Fibroblast of villous mesenchyme (primary cell): ENCODE measurements around the gene HLA-DRB1. TPM values are rescaled to one million over a fixed set of nuclear protein-coding genes. Genes with fewer than 3 reads are reported as not detected.

ENCODE experiments used
- DNase-seq: peaks from one replicate; pipeline ENCODE4 v3.0.0-alpha.2; 2010; ENCODE audit warnings: low read depth
- H3K4me3 ChIP-seq: 2 replicates; pipeline ENCODE4 v1.5.1; 2011; ENCODE audit warnings: low read depth, mild to moderate bottlenecking, low read length
- total RNA-seq: library from RNA; depleted of rRNA; stranded (reverse); fragments of >200 nt; gene quantifications from 2 replicates; pipeline ENCODE4 v1.2.3, GENCODE V29; 2012
- TF ChIP-seq, protein P1 (sequence below): IDR thresholded peaks from 2 replicates; pipeline ENCODE4 v1.5.1; 2012; ENCODE audit warnings: low read depth, mild to moderate bottlenecking, low read length; ENCODE audit not compliant: insufficient read depth

HLA-DRB1 gene
- total RNA-seq, 1 donor, result not detected

DNA sequence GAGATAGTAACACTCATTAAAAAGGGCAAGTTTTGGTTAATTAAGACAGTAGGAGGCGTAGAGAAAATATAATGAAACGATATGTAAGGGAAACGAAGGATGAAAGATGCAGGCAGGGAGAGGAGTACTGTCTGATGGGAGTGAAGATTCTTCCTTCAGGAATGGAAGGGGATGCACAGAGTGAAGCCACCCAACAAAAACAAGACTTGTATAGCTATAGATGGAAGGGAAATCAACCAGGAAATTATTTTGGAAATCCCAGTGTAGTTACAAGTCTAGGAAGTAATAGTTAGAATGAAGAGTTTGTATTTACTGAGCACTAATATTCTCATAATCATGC lies 19.7 kb upstream of the HLA-DRB1 start:
- DNase-seq, result no peak
- no peak overlapping the region for H3K4me3 ChIP-seq

DNA sequence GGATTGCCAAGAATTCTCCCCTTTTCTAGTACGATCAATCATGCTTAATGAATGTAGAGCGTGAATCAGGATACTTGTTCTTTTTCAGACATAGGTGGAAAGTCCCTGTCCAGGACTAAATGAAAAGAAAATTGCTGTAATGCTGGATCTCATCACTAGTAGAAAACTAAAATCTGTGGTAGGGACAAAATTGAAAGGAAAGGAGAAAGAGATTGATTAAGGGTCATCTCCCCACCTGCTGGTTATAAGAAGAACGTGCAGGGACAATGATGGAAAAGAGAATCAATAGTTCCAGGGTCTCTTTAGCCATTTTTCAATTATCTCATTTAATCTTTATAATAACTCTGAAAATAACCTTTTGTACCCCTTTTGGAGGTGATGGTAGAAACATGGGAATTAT lies 18.7 kb upstream of the HLA-DRB1 start:
- no peak overlapping the region for H3K4me3 ChIP-seq
- DNase-seq, result no peak
- TF ChIP-seq, protein P1, sequence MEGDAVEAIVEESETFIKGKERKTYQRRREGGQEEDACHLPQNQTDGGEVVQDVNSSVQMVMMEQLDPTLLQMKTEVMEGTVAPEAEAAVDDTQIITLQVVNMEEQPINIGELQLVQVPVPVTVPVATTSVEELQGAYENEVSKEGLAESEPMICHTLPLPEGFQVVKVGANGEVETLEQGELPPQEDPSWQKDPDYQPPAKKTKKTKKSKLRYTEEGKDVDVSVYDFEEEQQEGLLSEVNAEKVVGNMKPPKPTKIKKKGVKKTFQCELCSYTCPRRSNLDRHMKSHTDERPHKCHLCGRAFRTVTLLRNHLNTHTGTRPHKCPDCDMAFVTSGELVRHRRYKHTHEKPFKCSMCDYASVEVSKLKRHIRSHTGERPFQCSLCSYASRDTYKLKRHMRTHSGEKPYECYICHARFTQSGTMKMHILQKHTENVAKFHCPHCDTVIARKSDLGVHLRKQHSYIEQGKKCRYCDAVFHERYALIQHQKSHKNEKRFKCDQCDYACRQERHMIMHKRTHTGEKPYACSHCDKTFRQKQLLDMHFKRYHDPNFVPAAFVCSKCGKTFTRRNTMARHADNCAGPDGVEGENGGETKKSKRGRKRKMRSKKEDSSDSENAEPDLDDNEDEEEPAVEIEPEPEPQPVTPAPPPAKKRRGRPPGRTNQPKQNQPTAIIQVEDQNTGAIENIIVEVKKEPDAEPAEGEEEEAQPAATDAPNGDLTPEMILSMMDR, result no peak

More for the DNA sequence above, 19.7 kb upstream of the HLA-DRB1 start:
- TF ChIP-seq, protein P1, result no peak

DNA sequence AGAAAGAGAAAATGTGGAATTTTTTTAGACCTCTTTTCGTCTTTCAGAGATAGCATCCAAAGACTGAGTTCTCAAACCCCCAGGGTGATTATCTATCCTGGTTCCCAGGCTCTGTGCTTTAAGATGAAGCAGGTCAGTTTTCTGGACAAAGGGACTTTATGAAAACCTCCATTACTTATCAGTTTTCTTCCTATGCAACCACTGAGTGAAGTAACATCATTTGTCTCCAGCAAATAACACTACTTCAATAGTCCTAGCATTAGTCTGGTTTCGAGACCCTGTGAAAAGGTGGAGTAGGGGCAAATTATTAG lies 18.3 kb upstream of the HLA-DRB1 start:
- no peak overlapping the region for H3K4me3 ChIP-seq
- TF ChIP-seq, protein P1, result no peak
- no peak for DNase-seq

DNA sequence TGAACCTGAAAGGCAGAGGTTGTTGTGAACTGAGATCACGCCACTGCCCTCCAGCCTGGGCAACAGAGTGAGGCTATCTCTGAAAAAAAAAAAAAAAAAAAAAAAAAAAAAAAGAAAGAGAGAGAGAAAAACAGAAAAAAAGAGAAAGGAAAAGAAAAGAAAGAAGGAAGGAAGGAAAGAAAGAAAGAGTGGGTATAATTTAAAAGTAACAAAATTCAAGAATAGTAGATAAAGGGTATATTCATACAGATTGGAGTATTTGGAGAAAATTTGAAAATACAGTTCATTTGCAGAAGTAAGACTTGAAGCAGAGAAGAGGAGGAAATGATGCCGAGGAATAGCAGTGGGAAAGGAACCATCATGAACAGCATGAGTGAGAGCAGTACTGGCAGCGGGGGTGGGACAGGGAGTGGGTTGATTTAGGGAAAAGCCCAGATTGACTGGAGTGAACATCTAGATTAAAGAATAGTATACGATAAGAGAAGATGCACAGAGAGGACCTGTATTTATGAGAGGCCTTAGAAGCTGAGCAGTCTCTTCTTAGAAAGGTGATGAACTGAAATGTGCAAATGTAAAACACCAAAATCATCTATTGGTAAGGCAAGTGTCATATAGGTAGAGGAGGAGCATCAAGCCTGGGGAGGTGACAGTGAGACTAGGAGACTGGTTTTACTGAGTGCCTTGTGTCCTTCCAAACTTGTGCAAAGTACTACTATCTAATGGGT lies 17.8 kb upstream of the HLA-DRB1 start:
- H3K4me3 ChIP-seq, result no peak overlapping the region
- no peak for DNase-seq
- TF ChIP-seq, protein P1, result no peak

DNA sequence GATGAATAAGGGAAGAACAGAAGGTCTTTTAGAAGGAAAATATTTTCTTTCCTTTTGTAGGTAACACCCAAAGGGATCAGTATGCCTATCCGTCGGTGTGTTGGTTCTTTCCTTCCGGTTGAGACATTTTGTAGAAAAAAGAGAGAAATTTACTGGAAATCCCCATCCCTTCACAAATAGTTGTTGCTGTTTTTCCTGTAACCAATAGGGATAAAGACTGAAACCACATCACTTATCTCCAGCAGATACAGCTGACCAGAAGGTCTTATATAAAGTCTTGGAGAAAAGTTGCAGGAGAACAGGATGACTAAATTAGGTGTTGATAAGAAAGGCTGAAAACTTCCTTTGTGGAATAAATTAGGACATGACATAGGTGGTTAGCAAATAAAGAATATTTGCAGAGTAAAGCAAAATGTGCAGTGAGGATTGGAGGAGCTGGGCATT lies 14.8 kb upstream of the HLA-DRB1 start:
- H3K4me3 ChIP-seq, result no peak overlapping the region
- DNase-seq, result peak; percentile 25
- TF ChIP-seq, protein P1, result no peak

DNA sequence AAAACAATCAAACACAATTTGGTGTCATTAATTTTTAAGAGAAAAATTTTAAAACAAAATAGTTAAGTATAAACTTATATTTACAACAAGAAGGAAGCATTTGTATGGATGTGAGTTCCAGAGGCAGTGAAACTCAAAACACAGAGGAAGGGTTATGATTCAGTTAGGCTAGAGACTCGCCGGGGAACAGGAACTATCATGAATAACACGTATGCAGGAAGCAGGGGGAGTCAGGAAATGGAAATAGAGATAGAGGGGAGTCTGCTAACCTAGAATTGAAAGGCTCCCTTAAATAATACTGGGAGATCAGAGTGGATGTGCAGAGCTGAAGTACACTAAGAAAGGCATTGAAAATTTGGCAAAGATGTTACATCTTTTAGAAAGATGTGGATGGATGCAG lies 14.2 kb upstream of the HLA-DRB1 start:
- no peak overlapping the region for H3K4me3 ChIP-seq
- TF ChIP-seq, protein P1, result no peak
- DNase-seq, result no peak

DNA sequence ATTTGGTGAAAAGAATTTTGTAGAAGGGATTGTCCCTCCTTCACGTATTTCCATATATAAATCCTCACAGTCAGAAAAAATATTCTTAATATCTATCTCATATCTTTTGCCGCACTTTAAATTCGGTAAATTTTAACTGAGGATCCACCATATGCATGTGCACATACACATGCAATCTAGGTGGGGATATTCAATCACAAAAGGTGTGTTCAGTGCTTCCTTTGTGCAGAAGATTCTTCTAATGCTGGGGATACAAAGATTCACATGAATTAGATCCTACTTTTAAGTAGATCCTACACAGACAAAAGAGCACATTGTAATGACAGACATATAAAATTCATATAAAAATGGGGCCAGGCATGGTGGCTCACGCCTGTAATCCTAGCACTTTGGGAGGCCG lies 13.6 kb upstream of the HLA-DRB1 start:
- DNase-seq, result no peak
- H3K4me3 ChIP-seq, result no peak overlapping the region
- TF ChIP-seq, protein P1, result no peak
